ENCODE data around the gene KRT1.

The KRT1 gene

GRCh38 chr12:52689239-52689638, 9.0 kb upstream of the KRT1 start:
- Histone ChIP-seq H3K4me3 (ENCODE audit: low read length) (no peak overlapping the region), H3K4me1 (ENCODE audit: insufficient read depth, low read length) (peaks cover 2% of the 10 kb centered on the region; the same call in 1 of the 2 replicates), H3K9ac (ENCODE audit: low read depth, low read length) (no peak overlapping the region), H3K27me3 (ENCODE audit: insufficient read depth, low read length) (peaks cover 61% of the 10 kb centered on the region), H3K9me3 (ENCODE audit: insufficient read depth, low read depth, low read length) (no peaks in the 10 kb centered on the region), H3K27ac (ENCODE audit: low read length) (no peak overlapping the region), H3K36me3 (ENCODE audit: insufficient read depth, low read depth, low read length) (no peaks in the 10 kb centered on the region)

GRCh38 chr12:52688481-52688880, 8.3 kb upstream of the KRT1 start:
- peaks cover 2% of the 10 kb centered on the region; the same call in 1 of the 2 replicates for H3K4me1 ChIP-seq (ENCODE audit: insufficient read depth, low read length)
- no peaks in the 10 kb centered on the region for H3K9me3 ChIP-seq (ENCODE audit: insufficient read depth, low read depth, low read length)
- no peak overlapping the region for H3K27ac ChIP-seq (ENCODE audit: low read length)
- H3K9ac ChIP-seq (ENCODE audit: low read depth, low read length): no peak overlapping the region
- H3K27me3 ChIP-seq (ENCODE audit: insufficient read depth, low read length): peaks cover 64% of the 10 kb centered on the region
- H3K4me3 ChIP-seq (ENCODE audit: low read length): no peak overlapping the region
- no peaks in the 10 kb centered on the region for H3K36me3 ChIP-seq (ENCODE audit: insufficient read depth, low read depth, low read length)

GRCh38 chr12:52687497-52688385, 7.5 kb upstream of the KRT1 start:
- H3K9ac ChIP-seq (ENCODE audit: low read depth, low read length): no peak overlapping the region
- peaks cover 2% of the 10 kb centered on the region; the same call in 1 of the 2 replicates for H3K4me1 ChIP-seq (ENCODE audit: insufficient read depth, low read length)
- no peak overlapping the region for H3K4me3 ChIP-seq (ENCODE audit: low read length)
- no peak overlapping the region for H3K27ac ChIP-seq (ENCODE audit: low read length)
- no peaks in the 10 kb centered on the region for H3K9me3 ChIP-seq (ENCODE audit: insufficient read depth, low read depth, low read length)
- peaks cover 57% of the 10 kb centered on the region for H3K27me3 ChIP-seq (ENCODE audit: insufficient read depth, low read length)
- no peaks in the 10 kb centered on the region for H3K36me3 ChIP-seq (ENCODE audit: insufficient read depth, low read depth, low read length)

- peaks cover 2% of the 10 kb centered on the region; the same call in 1 of the 2 replicates for H3K4me1 ChIP-seq (ENCODE audit: insufficient read depth, low read length)
- H3K9me3 ChIP-seq (ENCODE audit: insufficient read depth, low read depth, low read length): no peaks in the 10 kb centered on the region
- no peak overlapping the region for H3K27ac ChIP-seq (ENCODE audit: low read length)
- no peak overlapping the region for H3K9ac ChIP-seq (ENCODE audit: low read depth, low read length)
- H3K27me3 ChIP-seq (ENCODE audit: insufficient read depth, low read length): peaks cover 56% of the 10 kb centered on the region
- H3K4me3 ChIP-seq (ENCODE audit: low read length): no peak overlapping the region
- H3K36me3 ChIP-seq (ENCODE audit: insufficient read depth, low read depth, low read length): no peaks in the 10 kb centered on the region
Observed at GRCh38 chr12:52686756-52687487, 6.7 kb upstream of the KRT1 start.

- Histone ChIP-seq H3K9me3 (ENCODE audit: insufficient read depth, low read depth, low read length) (no peaks in the 10 kb centered on the region), H3K4me1 (ENCODE audit: insufficient read depth, low read length) (no peaks in the 10 kb centered on the region; the same call in 1 of the 2 replicates), H3K27ac (ENCODE audit: low read length) (no peak overlapping the region), H3K9ac (ENCODE audit: low read depth, low read length) (no peak overlapping the region), H3K27me3 (ENCODE audit: insufficient read depth, low read length) (peaks cover 49% of the 10 kb centered on the region), H3K4me3 (ENCODE audit: low read length) (no peak overlapping the region), H3K36me3 (ENCODE audit: insufficient read depth, low read depth, low read length) (no peaks in the 10 kb centered on the region)
Observed at GRCh38 chr12:52686063-52686462, 5.9 kb upstream of the KRT1 start.

- no peaks in the 10 kb centered on the region; the same call in 1 of the 2 replicates for H3K4me1 ChIP-seq (ENCODE audit: insufficient read depth, low read length)
- no peak overlapping the region for H3K4me3 ChIP-seq (ENCODE audit: low read length)
- H3K27ac ChIP-seq (ENCODE audit: low read length): no peak overlapping the region
- peaks cover 43% of the 10 kb centered on the region for H3K27me3 ChIP-seq (ENCODE audit: insufficient read depth, low read length)
- no peaks in the 10 kb centered on the region for H3K9me3 ChIP-seq (ENCODE audit: insufficient read depth, low read depth, low read length)
- no peak overlapping the region for H3K9ac ChIP-seq (ENCODE audit: low read depth, low read length)
- H3K36me3 ChIP-seq (ENCODE audit: insufficient read depth, low read depth, low read length): no peaks in the 10 kb centered on the region
Observed at GRCh38 chr12:52685406-52685890, 5.2 kb upstream of the KRT1 start.

GRCh38 chr12:52684431-52684830, 4.2 kb upstream of the KRT1 start:
- Histone ChIP-seq H3K9ac (ENCODE audit: low read depth, low read length) (no peak overlapping the region), H3K9me3 (ENCODE audit: insufficient read depth, low read depth, low read length) (no peaks in the 10 kb centered on the region), H3K27ac (ENCODE audit: low read length) (no peak overlapping the region), H3K27me3 (ENCODE audit: insufficient read depth, low read length) (peaks cover 33% of the 10 kb centered on the region), H3K4me3 (ENCODE audit: low read length) (no peak overlapping the region), H3K36me3 (ENCODE audit: insufficient read depth, low read depth, low read length) (no peaks in the 10 kb centered on the region), H3K4me1 (ENCODE audit: insufficient read depth, low read length) (no peaks in the 10 kb centered on the region)

GRCh38 chr12:52683575-52684300, 3.5 kb upstream of the KRT1 start:
- H3K36me3 ChIP-seq (ENCODE audit: insufficient read depth, low read depth, low read length): no peaks in the 10 kb centered on the region
- H3K27ac ChIP-seq (ENCODE audit: low read length): no peak overlapping the region
- H3K27me3 ChIP-seq (ENCODE audit: insufficient read depth, low read length): peaks cover 26% of the 10 kb centered on the region; the same call in 1 of the 2 replicates
- H3K4me3 ChIP-seq (ENCODE audit: low read length): no peak overlapping the region
- no peaks in the 10 kb centered on the region for H3K9me3 ChIP-seq (ENCODE audit: insufficient read depth, low read depth, low read length)
- no peaks in the 10 kb centered on the region for H3K4me1 ChIP-seq (ENCODE audit: insufficient read depth, low read length)
- no peak overlapping the region for H3K9ac ChIP-seq (ENCODE audit: low read depth, low read length)

GRCh38 chr12:52682938-52683574, 2.8 kb upstream of the KRT1 start:
- Histone ChIP-seq H3K9ac (ENCODE audit: low read depth, low read length) (no peak overlapping the region), H3K36me3 (ENCODE audit: insufficient read depth, low read depth, low read length) (no peaks in the 10 kb centered on the region), H3K9me3 (ENCODE audit: insufficient read depth, low read depth, low read length) (no peaks in the 10 kb centered on the region), H3K4me1 (ENCODE audit: insufficient read depth, low read length) (no peaks in the 10 kb centered on the region), H3K4me3 (ENCODE audit: low read length) (no peak overlapping the region), H3K27me3 (ENCODE audit: insufficient read depth, low read length) (peaks cover 20% of the 10 kb centered on the region; the same call in 1 of the 2 replicates), H3K27ac (ENCODE audit: low read length) (no peak overlapping the region)

- Histone ChIP-seq H3K27ac (ENCODE audit: low read length) (no peak overlapping the region), H3K27me3 (ENCODE audit: insufficient read depth, low read length) (peaks cover 15% of the 10 kb centered on the region; the same call in 1 of the 2 replicates), H3K9ac (ENCODE audit: low read depth, low read length) (no peak overlapping the region), H3K4me1 (ENCODE audit: insufficient read depth, low read length) (no peaks in the 10 kb centered on the region), H3K4me3 (ENCODE audit: low read length) (no peak overlapping the region), H3K36me3 (ENCODE audit: insufficient read depth, low read depth, low read length) (no peaks in the 10 kb centered on the region), H3K9me3 (ENCODE audit: insufficient read depth, low read depth, low read length) (no peaks in the 10 kb centered on the region)
Observed at GRCh38 chr12:52682381-52682660, 2.1 kb upstream of the KRT1 start.

Measured in iPS-20b (cell line).